GM18499 (cell line): Measurements from ENCODE around the gene MMS19.
A peak's percentile ranks its signal among the peaks of the same experiment; 100 is the strongest.
"Not testable (repeated sequence)": the region's sequence is repeated elsewhere in the genome, so short reads cannot be mapped to it uniquely, and the experiment has no call there.

Experiments
- ATAC-seq: cut with Tn5 transposase; IDR thresholded peaks from one replicate; pipeline ENCODE4 v1.9.1; 2021; ENCODE audit warnings: moderate number of reproducible peaks; ENCODE audit not compliant: insufficient read depth, unreplicated experiment

Gene MMS19

GRCh38 chr10:97434055-97434454 is 64.2 kb downstream of the MMS19 start:
- no peak for ATAC-seq

- ATAC-seq, result no peak
These were observed 69.6 kb downstream of the MMS19 start for GRCh38 chr10:97428572-97428981.

- no peak for ATAC-seq
These were observed 70.5 kb downstream of the MMS19 start for GRCh38 chr10:97427571-97428179.

GRCh38 chr10:97426776-97427570 is 71.2 kb downstream of the MMS19 start:
- no peak for ATAC-seq

- ATAC-seq, result peak; percentile 72
These were observed 72.1 kb downstream of the MMS19 start, which contains the start of gene PGAM1 for GRCh38 chr10:97425964-97426775. PGAM1 (plus strand) TSS chr10:97426191; CDS start chr10:97426308, 117 bp downstream.

- not testable (repeated sequence) for ATAC-seq
These were observed 74.5 kb downstream of the MMS19 start for GRCh38 chr10:97423757-97424098.

- ATAC-seq, result no peak
These were observed 81.7 kb downstream of the MMS19 start for GRCh38 chr10:97416565-97416964.

GRCh38 chr10:97412891-97413304 is 85.3 kb downstream of the MMS19 start:
- ATAC-seq, result no peak

- ATAC-seq, result no peak
These were observed 86.8 kb downstream of the MMS19 start for GRCh38 chr10:97411406-97411805.

- no peak for ATAC-seq
These were observed 89.7 kb downstream of the MMS19 start for GRCh38 chr10:97408496-97408992.
